ENCODE results near the gene AGR2.
"Not testable (repeated sequence)": the region's sequence is repeated elsewhere in the genome, so short reads cannot be mapped to it uniquely, and the experiment has no call there.

AGR2 gene

GRCh38 chr7:16804674-16805439, at the start of gene AGR2:
TSS of gene AGR2 (minus strand) at chr7:16804999. CDS start at chr7:16801796, 3,203 bp downstream.
- DNase-seq (ENCODE audit: low read depth) = no peak

GRCh38 chr7:16853189-16853588, 48.4 kb upstream of the AGR2 start:
- DNase-seq (ENCODE audit: low read depth) = not testable (repeated sequence)

- no peak for DNase-seq (ENCODE audit: low read depth)
Measured at GRCh38 chr7:16851829-16852228, 47.0 kb upstream of the AGR2 start.

GRCh38 chr7:16850614-16851466, 46.0 kb upstream of the AGR2 start:
- no peak for DNase-seq (ENCODE audit: low read depth)

GRCh38 chr7:16849296-16850148, 44.7 kb upstream of the AGR2 start:
- no peak for DNase-seq (ENCODE audit: low read depth)

- no peak for DNase-seq (ENCODE audit: low read depth)
Measured at GRCh38 chr7:16847381-16847860, 42.6 kb upstream of the AGR2 start.

GRCh38 chr7:16846601-16847165, 41.9 kb upstream of the AGR2 start:
- DNase-seq (ENCODE audit: low read depth) = no peak

GRCh38 chr7:16845746-16846145, 40.9 kb upstream of the AGR2 start:
- no peak for DNase-seq (ENCODE audit: low read depth)

- no peak for DNase-seq (ENCODE audit: low read depth)
Measured at GRCh38 chr7:16841681-16842080, 36.9 kb upstream of the AGR2 start.

GRCh38 chr7:16840094-16840493, 35.3 kb upstream of the AGR2 start:
- no peak for DNase-seq (ENCODE audit: low read depth)

GRCh38 chr7:16839646-16840045, 34.8 kb upstream of the AGR2 start:
- DNase-seq (ENCODE audit: low read depth) = no peak

GRCh38 chr7:16838891-16839290, 34.1 kb upstream of the AGR2 start:
- no peak for DNase-seq (ENCODE audit: low read depth)

GRCh38 chr7:16838386-16838785, 33.6 kb upstream of the AGR2 start:
- DNase-seq (ENCODE audit: low read depth) = no peak

GRCh38 chr7:16836481-16836880, 31.7 kb upstream of the AGR2 start:
- DNase-seq (ENCODE audit: low read depth) = no peak

- DNase-seq (ENCODE audit: low read depth) = no peak
Measured at GRCh38 chr7:16833373-16833772, 28.6 kb upstream of the AGR2 start.

GRCh38 chr7:16826060-16826459, 21.3 kb upstream of the AGR2 start:
- DNase-seq (ENCODE audit: low read depth) = no peak

- DNase-seq (ENCODE audit: low read depth) = no peak
Measured at GRCh38 chr7:16822029-16822428, 17.2 kb upstream of the AGR2 start.

GRCh38 chr7:16818732-16819131, 13.9 kb upstream of the AGR2 start:
- DNase-seq (ENCODE audit: low read depth) = no peak

GRCh38 chr7:16817536-16817935, 12.7 kb upstream of the AGR2 start:
- DNase-seq (ENCODE audit: low read depth) = no peak

- no peak for DNase-seq (ENCODE audit: low read depth)
Measured at GRCh38 chr7:16816824-16817223, 12.0 kb upstream of the AGR2 start.

GRCh38 chr7:16815001-16815400, 10.2 kb upstream of the AGR2 start:
- DNase-seq (ENCODE audit: low read depth) = no peak

GRCh38 chr7:16813232-16813616, 8.4 kb upstream of the AGR2 start:
- DNase-seq (ENCODE audit: low read depth) = no peak

Measured in GM04504 (cell line).